ENCODE measurements around the gene ZNF280A. TPM values are rescaled to one million over a fixed set of nuclear protein-coding genes. Genes with fewer than 3 reads are reported as not detected.
"Not testable (repeated sequence)": the region's sequence is repeated elsewhere in the genome, so short reads cannot be mapped to it uniquely, and the experiment has no call there.

ZNF280A gene
- polyA plus RNA-seq, 3 donors, result not detected

DNA sequence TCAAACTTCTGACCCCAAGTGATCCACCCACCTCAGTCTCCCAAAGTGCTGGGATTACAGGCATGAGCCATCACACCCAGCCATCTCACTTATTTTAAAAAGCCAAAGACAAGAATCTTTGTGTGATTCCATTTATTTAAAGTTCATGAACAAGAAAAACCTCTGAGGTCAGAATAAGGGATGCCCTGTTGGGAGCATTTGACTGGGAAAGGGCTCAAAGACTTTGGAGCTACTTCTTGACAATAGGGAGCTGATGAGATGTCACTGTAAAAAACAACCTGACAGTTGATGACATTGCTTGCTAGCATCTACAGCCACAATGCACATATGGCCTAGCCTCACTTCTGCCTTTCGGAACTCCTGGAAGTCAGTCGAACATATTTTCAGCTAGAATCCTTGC is 6.5 kb downstream of the ZNF280A start:
- WGBS (ENCODE audit: insufficient coverage), result 80% methylated on average over 1 of the region's 2 CpGs
- no peak overlapping the region for H3K4me2 ChIP-seq (replicated peaks; ENCODE audit: extremely low read depth, low read length, poor library complexity, severe bottlenecking)
- no peak overlapping the region for H3K4me3 ChIP-seq (replicated peaks in 1 of 3; ENCODE audit: low read depth in 2 of 3, low read length in 3 of 3)
- no peaks in the 10 kb centered on the region for H4K20me1 ChIP-seq (ENCODE audit: insufficient read depth, low read length)
- peaks cover 13% of the 10 kb centered on the region in 2 donors for H3K9me3 ChIP-seq (replicated peaks in 1 of 2; ENCODE audit: control insufficient read depth in 1 of 2, insufficient read depth in 1 of 2, low read length in 2 of 2)
- intact Hi-C loops (cut with micrococcal nuclease), result no loop called here
- Mint-ChIP-seq H3K27me3 (ENCODE audit: low read depth in 3 of 3) (peaks cover 6 to 17% (median 7%) of the 10 kb centered on the region in 3 donors), H3K27ac (no peak overlapping the region), H3K9me3 (peaks cover 8 to 23% (median 15%) of the 10 kb centered on the region in 7 donors), H3K36me3 (no peaks in the 10 kb centered on the region), H3K4me3 (no peak overlapping the region), H3K4me1 (peaks cover 10% of the 10 kb centered on the region)
- H3K27me3 ChIP-seq (ENCODE audit: control insufficient read depth in 2 of 2, insufficient read depth in 2 of 2, low read length in 2 of 2), result no peaks in the 10 kb centered on the region
- TF ChIP-seq, protein P1, sequence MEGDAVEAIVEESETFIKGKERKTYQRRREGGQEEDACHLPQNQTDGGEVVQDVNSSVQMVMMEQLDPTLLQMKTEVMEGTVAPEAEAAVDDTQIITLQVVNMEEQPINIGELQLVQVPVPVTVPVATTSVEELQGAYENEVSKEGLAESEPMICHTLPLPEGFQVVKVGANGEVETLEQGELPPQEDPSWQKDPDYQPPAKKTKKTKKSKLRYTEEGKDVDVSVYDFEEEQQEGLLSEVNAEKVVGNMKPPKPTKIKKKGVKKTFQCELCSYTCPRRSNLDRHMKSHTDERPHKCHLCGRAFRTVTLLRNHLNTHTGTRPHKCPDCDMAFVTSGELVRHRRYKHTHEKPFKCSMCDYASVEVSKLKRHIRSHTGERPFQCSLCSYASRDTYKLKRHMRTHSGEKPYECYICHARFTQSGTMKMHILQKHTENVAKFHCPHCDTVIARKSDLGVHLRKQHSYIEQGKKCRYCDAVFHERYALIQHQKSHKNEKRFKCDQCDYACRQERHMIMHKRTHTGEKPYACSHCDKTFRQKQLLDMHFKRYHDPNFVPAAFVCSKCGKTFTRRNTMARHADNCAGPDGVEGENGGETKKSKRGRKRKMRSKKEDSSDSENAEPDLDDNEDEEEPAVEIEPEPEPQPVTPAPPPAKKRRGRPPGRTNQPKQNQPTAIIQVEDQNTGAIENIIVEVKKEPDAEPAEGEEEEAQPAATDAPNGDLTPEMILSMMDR (IDR thresholded peaks at IDR 0.05), result no peak
- no peaks in the 10 kb centered on the region for H3K36me3 ChIP-seq (replicated peaks in 1 of 2; ENCODE audit: control insufficient read depth in 1 of 2, insufficient read depth in 2 of 2, low read length in 2 of 2)
- H3K4me1 ChIP-seq (ENCODE audit: control insufficient read depth in 1 of 2, insufficient read depth in 2 of 2, low read length in 2 of 2), result peaks cover 4 to 5% of the 10 kb centered on the region in 2 donors
- H3K27ac ChIP-seq (ENCODE audit: low read depth in 1 of 2, low read length in 2 of 2), result no peak overlapping the region
- no peaks in the 10 kb centered on the region for H3K79me2 ChIP-seq (ENCODE audit: insufficient read depth, low read length)
- no peak for DNase-seq
- no peak overlapping the region for H2AFZ ChIP-seq (ENCODE audit: insufficient read depth, low read depth, low read length, poor library complexity, severe bottlenecking)
- H3K9ac ChIP-seq (ENCODE audit: insufficient read depth, low read length, poor library complexity, severe bottlenecking), result no peak overlapping the region

DNA sequence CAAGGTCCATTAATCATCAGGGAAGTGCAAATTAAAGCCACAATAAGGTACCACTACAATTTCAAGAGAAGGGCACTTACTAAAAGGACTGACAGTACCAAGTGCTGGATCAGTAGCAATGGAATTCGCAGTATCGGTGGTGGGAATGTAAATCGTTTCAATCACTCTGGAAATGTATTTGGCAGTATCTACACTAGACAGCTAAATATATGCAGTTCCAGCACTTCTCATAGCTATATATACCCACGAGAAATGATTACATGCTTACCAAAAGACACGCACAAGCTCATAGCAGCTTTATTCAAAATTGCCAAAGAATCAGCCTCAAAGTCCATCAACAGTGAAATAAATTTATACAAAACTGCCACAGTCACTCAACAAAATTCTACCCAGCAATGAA is 7.1 kb downstream of the ZNF280A start:
- H3K9me3 Mint-ChIP-seq, result peaks cover 8 to 23% (median 15%) of the 10 kb centered on the region in 7 donors
- no peak for DNase-seq
- H3K79me2 ChIP-seq (ENCODE audit: insufficient read depth, low read length), result no peaks in the 10 kb centered on the region
- H3K27me3 Mint-ChIP-seq (ENCODE audit: low read depth in 3 of 3), result peaks cover 6 to 20% (median 12%) of the 10 kb centered on the region in 3 donors
- no peaks in the 10 kb centered on the region for H3K36me3 ChIP-seq (replicated peaks in 1 of 2; ENCODE audit: control insufficient read depth in 1 of 2, insufficient read depth in 2 of 2, low read length in 2 of 2)
- peaks cover 13% of the 10 kb centered on the region in 2 donors for H3K9me3 ChIP-seq (replicated peaks in 1 of 2; ENCODE audit: control insufficient read depth in 1 of 2, insufficient read depth in 1 of 2, low read length in 2 of 2)
- TF ChIP-seq, protein P1 (IDR thresholded peaks at IDR 0.05), result no peak
- H3K4me3 ChIP-seq (replicated peaks in 1 of 3; ENCODE audit: low read depth in 2 of 3, low read length in 3 of 3), result no peak overlapping the region
- no peak overlapping the region for H2AFZ ChIP-seq (ENCODE audit: insufficient read depth, low read depth, low read length, poor library complexity, severe bottlenecking)
- no peak overlapping the region for H3K27ac ChIP-seq (ENCODE audit: low read depth in 1 of 2, low read length in 2 of 2)
- H3K4me1 Mint-ChIP-seq, result peaks cover 14% of the 10 kb centered on the region
- H3K36me3 Mint-ChIP-seq, result no peaks in the 10 kb centered on the region
- intact Hi-C loops (cut with micrococcal nuclease), result no loop called here
- H3K27me3 ChIP-seq (ENCODE audit: control insufficient read depth in 2 of 2, insufficient read depth in 2 of 2, low read length in 2 of 2), result no peaks in the 10 kb centered on the region
- WGBS (ENCODE audit: insufficient coverage), result 80% methylated on average over 2 of the region's 5 CpGs
- H4K20me1 ChIP-seq (ENCODE audit: insufficient read depth, low read length), result no peaks in the 10 kb centered on the region
- no peak overlapping the region for H3K4me2 ChIP-seq (replicated peaks; ENCODE audit: extremely low read depth, low read length, poor library complexity, severe bottlenecking)
- no peak overlapping the region for H3K4me3 Mint-ChIP-seq
- peaks cover 9 to 12% of the 10 kb centered on the region in 2 donors for H3K4me1 ChIP-seq (ENCODE audit: control insufficient read depth in 1 of 2, insufficient read depth in 2 of 2, low read length in 2 of 2)
- H3K9ac ChIP-seq (ENCODE audit: insufficient read depth, low read length, poor library complexity, severe bottlenecking), result no peak overlapping the region
- H3K27ac Mint-ChIP-seq, result no peak overlapping the region

DNA sequence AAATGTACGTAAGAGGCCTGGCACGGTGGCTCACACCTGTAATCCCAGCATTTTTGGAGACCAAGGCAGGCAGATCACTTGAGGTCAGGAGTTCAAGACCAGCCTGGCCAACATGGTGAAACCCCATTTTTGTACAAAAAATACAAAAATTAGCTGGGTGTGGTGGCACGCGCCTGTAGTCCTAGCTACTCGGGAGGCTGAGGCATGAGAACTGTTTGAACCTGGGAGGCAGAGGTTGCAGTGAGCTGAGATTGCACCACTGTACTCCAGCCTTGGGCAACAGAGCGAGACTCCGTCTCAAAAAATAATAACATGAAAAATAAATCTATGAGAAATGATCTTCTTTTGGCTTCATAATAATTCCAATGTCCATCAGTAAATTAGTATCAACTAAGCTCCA is 9.2 kb downstream of the ZNF280A start:
- H3K9ac ChIP-seq (ENCODE audit: insufficient read depth, low read length, poor library complexity, severe bottlenecking); intact Hi-C loops (cut with micrococcal nuclease); H2AFZ ChIP-seq (ENCODE audit: insufficient read depth, low read depth, low read length, poor library complexity, severe bottlenecking); H3K4me3 ChIP-seq (replicated peaks in 1 of 3; ENCODE audit: low read depth in 2 of 3, low read length in 3 of 3); H3K79me2 ChIP-seq (ENCODE audit: insufficient read depth, low read length); H3K27me3 ChIP-seq (ENCODE audit: control insufficient read depth in 2 of 2, insufficient read depth in 2 of 2, low read length in 2 of 2); H3K27ac ChIP-seq (ENCODE audit: low read depth in 1 of 2, low read length in 2 of 2); H3K36me3 Mint-ChIP-seq; H3K4me2 ChIP-seq (replicated peaks; ENCODE audit: extremely low read depth, low read length, poor library complexity, severe bottlenecking); H4K20me1 ChIP-seq (ENCODE audit: insufficient read depth, low read length); H3K4me3 Mint-ChIP-seq; H3K36me3 ChIP-seq (replicated peaks in 1 of 2; ENCODE audit: control insufficient read depth in 1 of 2, insufficient read depth in 2 of 2, low read length in 2 of 2); DNase-seq; H3K27ac Mint-ChIP-seq: not testable (repeated sequence)
- H3K9me3 Mint-ChIP-seq, result peaks cover 8 to 23% (median 15%) of the 10 kb centered on the region in 7 donors
- H3K27me3 Mint-ChIP-seq (ENCODE audit: low read depth in 3 of 3), result peaks cover 6 to 18% (median 11%) of the 10 kb centered on the region in 3 donors
- WGBS (ENCODE audit: insufficient coverage), result 100% methylated on average over 2 of the region's 7 CpGs
- peaks cover 18% of the 10 kb centered on the region for H3K4me1 Mint-ChIP-seq
- Histone ChIP-seq H3K4me1 (ENCODE audit: control insufficient read depth in 1 of 2, insufficient read depth in 2 of 2, low read length in 2 of 2) (peaks cover 10 to 15% of the 10 kb centered on the region in 2 donors), H3K9me3 (replicated peaks in 1 of 2; ENCODE audit: control insufficient read depth in 1 of 2, insufficient read depth in 1 of 2, low read length in 2 of 2) (peaks cover 13% of the 10 kb centered on the region in 2 donors)

All from CD14-positive monocyte (primary cell).